Measurements from ENCODE around the gene ATP5MG. TPM values are rescaled to one million over a fixed set of nuclear protein-coding genes. Genes with fewer than 3 reads are reported as not detected.

Gene ATP5MG
- polyA plus RNA-seq, 3 donors: 257 to 688 (median 648) TPM

- H3K4me1 Mint-ChIP-seq: peaks cover 19% of the 10 kb centered on the region
- no peaks in the 10 kb centered on the region for H3K9me3 Mint-ChIP-seq
- no peak overlapping the region for H3K4me2 ChIP-seq (replicated peaks; ENCODE audit: extremely low read depth, low read length, poor library complexity, severe bottlenecking)
- H3K9me3 ChIP-seq (replicated peaks in 1 of 2; ENCODE audit: control insufficient read depth in 1 of 2, insufficient read depth in 1 of 2, low read length in 2 of 2): no peaks in the 10 kb centered on the region
- peaks cover 39% of the 10 kb centered on the region for H3K79me2 ChIP-seq (ENCODE audit: insufficient read depth, low read length)
- H3K27me3 ChIP-seq (ENCODE audit: control insufficient read depth in 2 of 2, insufficient read depth in 2 of 2, low read length in 2 of 2): no peaks in the 10 kb centered on the region
- H3K27ac Mint-ChIP-seq: no peak overlapping the region
- H4K20me1 ChIP-seq (ENCODE audit: insufficient read depth, low read length): peaks cover 48% of the 10 kb centered on the region
- peaks cover 61 to 75% of the 10 kb centered on the region in 2 donors for H3K36me3 ChIP-seq (replicated peaks in 1 of 2; ENCODE audit: control insufficient read depth in 1 of 2, insufficient read depth in 2 of 2, low read length in 2 of 2)
- no peak for DNase-seq
- WGBS (ENCODE audit: insufficient coverage): 100% methylated on average over 1 of the region's 3 CpGs
- H3K27me3 Mint-ChIP-seq (ENCODE audit: low read depth in 3 of 3): no peaks in the 10 kb centered on the region
- H3K9ac ChIP-seq (ENCODE audit: insufficient read depth, low read length, poor library complexity, severe bottlenecking): no peak overlapping the region
- H3K27ac ChIP-seq (ENCODE audit: low read depth in 1 of 2, low read length in 2 of 2): no peak overlapping the region
- no peak overlapping the region for H2AFZ ChIP-seq (ENCODE audit: insufficient read depth, low read depth, low read length, poor library complexity, severe bottlenecking)
- intact Hi-C loops (cut with micrococcal nuclease): no loop called here
- peaks cover 4 to 11% of the 10 kb centered on the region in 2 donors for H3K4me1 ChIP-seq (ENCODE audit: control insufficient read depth in 1 of 2, insufficient read depth in 2 of 2, low read length in 2 of 2)
- H3K4me3 Mint-ChIP-seq: no peak overlapping the region
- no peak overlapping the region for H3K4me3 ChIP-seq (replicated peaks in 1 of 3; ENCODE audit: low read depth in 2 of 3, low read length in 3 of 3)
- no peak for TF ChIP-seq CTCF (IDR thresholded peaks at IDR 0.05)
- peaks cover 62% of the 10 kb centered on the region in 2 donors for H3K36me3 Mint-ChIP-seq
These were observed 36.3 kb upstream of the ATP5MG start for GRCh38 chr11:118364956-118365615.

GRCh38 chr11:118366287-118366686 is 35.1 kb upstream of the ATP5MG start:
- WGBS (ENCODE audit: insufficient coverage): 100% methylated on average over 1 of the region's 1 CpG
- H3K27me3 Mint-ChIP-seq (ENCODE audit: low read depth in 3 of 3): no peaks in the 10 kb centered on the region
- H3K27ac Mint-ChIP-seq: no peak overlapping the region
- H3K4me3 Mint-ChIP-seq: no peak overlapping the region
- H3K9me3 ChIP-seq (replicated peaks in 1 of 2; ENCODE audit: control insufficient read depth in 1 of 2, insufficient read depth in 1 of 2, low read length in 2 of 2): no peaks in the 10 kb centered on the region
- no peak overlapping the region for H2AFZ ChIP-seq (ENCODE audit: insufficient read depth, low read depth, low read length, poor library complexity, severe bottlenecking)
- H3K4me1 Mint-ChIP-seq: peaks cover 12% of the 10 kb centered on the region
- H3K27ac ChIP-seq (ENCODE audit: low read depth in 1 of 2, low read length in 2 of 2): no peak overlapping the region
- H3K27me3 ChIP-seq (ENCODE audit: control insufficient read depth in 2 of 2, insufficient read depth in 2 of 2, low read length in 2 of 2): no peaks in the 10 kb centered on the region
- no peak overlapping the region for H3K9ac ChIP-seq (ENCODE audit: insufficient read depth, low read length, poor library complexity, severe bottlenecking)
- no peak overlapping the region for H3K4me2 ChIP-seq (replicated peaks; ENCODE audit: extremely low read depth, low read length, poor library complexity, severe bottlenecking)
- H4K20me1 ChIP-seq (ENCODE audit: insufficient read depth, low read length): peaks cover 48% of the 10 kb centered on the region
- H3K79me2 ChIP-seq (ENCODE audit: insufficient read depth, low read length): peaks cover 27% of the 10 kb centered on the region
- H3K36me3 ChIP-seq (replicated peaks in 1 of 2; ENCODE audit: control insufficient read depth in 1 of 2, insufficient read depth in 2 of 2, low read length in 2 of 2): peaks cover 73 to 87% of the 10 kb centered on the region in 2 donors
- no peaks in the 10 kb centered on the region for H3K4me1 ChIP-seq (ENCODE audit: control insufficient read depth in 1 of 2, insufficient read depth in 2 of 2, low read length in 2 of 2)
- H3K36me3 Mint-ChIP-seq: peaks cover 73 to 74% of the 10 kb centered on the region in 2 donors
- no peak overlapping the region for H3K4me3 ChIP-seq (replicated peaks in 1 of 3; ENCODE audit: low read depth in 2 of 3, low read length in 3 of 3)
- TF ChIP-seq CTCF (IDR thresholded peaks at IDR 0.05): no peak
- DNase-seq: no peak
- intact Hi-C loops (cut with micrococcal nuclease): no loop called here
- H3K9me3 Mint-ChIP-seq: no peaks in the 10 kb centered on the region
